ENCODE results near the gene KPNA2. TPM values are rescaled to one million over a fixed set of nuclear protein-coding genes. Genes with fewer than 3 reads are reported as not detected.
"Not testable (repeated sequence)": the region's sequence is repeated elsewhere in the genome, so short reads cannot be mapped to it uniquely, and the experiment has no call there.

KPNA2 gene
- total and polyA plus RNA-seq, 9 of the 15 experiments (the other 6 are each of a cell fraction or from before 2014, with no cell fraction given): 132 to 984 (median 241) TPM

DNA sequence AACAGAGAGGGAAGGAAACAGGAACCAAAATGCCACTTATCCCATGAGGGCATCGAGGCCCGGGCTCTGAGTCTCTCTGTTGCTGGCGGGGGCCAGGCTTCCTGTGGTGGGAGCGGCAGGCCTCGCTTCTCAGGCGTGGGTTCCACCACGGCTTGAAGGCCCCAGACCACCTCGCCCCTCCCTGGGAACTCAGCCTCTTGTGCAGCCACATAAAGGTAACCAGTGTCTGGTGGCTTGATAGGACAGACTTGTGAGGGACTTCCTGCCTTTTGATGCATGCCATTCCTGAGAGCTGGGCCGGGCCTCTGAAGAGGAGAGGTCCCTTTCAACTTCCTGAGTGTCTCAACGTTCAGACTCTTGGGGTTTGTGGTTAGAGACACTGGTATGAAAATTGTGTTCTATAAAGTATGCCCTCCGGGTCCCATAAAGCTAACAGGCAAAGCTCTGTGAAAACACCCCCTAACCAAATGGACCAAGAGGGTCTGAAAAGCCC is 51.6 kb downstream of the KPNA2 start:
- CTCF ChIA-PET (ENCODE audit: low intra/inter-chr PET ratio); POLR2A ChIA-PET; BruUV-seq (replicated peaks): not testable (repeated sequence)

DNA sequence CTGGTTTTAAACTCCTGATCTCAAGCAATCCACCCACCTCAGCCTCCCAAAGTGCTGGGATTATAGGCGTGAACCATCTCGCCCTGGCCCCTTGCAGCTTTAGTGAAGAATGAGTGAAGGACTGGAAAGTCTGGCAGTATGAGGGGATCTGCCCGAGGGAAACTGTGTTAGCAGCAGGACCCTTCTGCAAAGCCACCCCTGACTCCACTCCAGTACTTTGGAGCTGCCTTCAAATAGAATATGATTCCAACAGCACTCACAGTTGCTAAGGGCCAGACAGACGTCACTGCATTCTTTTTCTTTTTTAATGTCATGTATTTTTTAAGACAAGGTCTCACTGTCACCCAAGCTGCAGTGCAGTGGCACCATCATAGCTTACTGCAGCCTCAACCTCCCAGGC is 52.3 kb downstream of the KPNA2 start:
- H3K4me2 ChIP-seq (ENCODE audit: insufficient read depth, low read length): no peak overlapping the region
- no peak overlapping the region for H2AFZ ChIP-seq (ENCODE audit: low read depth, low read length)
- CTCF ChIA-PET (ENCODE audit: low intra/inter-chr PET ratio): no interaction called here
- in situ Hi-C loops (cut with MboI) (no loop called here), intact Hi-C loops (cut with micrococcal nuclease) (no loop called here)
- H3K4me1 ChIP-seq (replicated peaks in 1 of 2; ENCODE audit: control insufficient read depth in 2 of 2, insufficient read depth in 2 of 2, low read length in 2 of 2): peaks cover 0 to 6% of the 10 kb centered on the region in 2 experiments; a peak in 3 of 5 replicates
- no peak overlapping the region for H3K27ac ChIP-seq (ENCODE audit: extremely low read depth, low read depth, low read length)
- WGBS (ENCODE audit: insufficient coverage, low coverage, missing lambda C conversion rate): 19% methylated on average over 4 of the region's 4 CpGs
- DNase-seq (ENCODE audit: extremely low read depth in 1 of 4, low spot score in 3 of 4): no peak
- no peaks in the 10 kb centered on the region for H3K27me3 ChIP-seq (ENCODE audit: control insufficient read depth in 2 of 2, insufficient read depth in 2 of 2, low read length in 2 of 2)
- no peak overlapping the region for H3K4me3 ChIP-seq
- no TSS peak for BruUV-seq (replicated peaks)
- POLR2A ChIA-PET: no interaction called here
- no peaks in the 10 kb centered on the region for H3K36me3 ChIP-seq (ENCODE audit: control insufficient read depth, insufficient read depth, low read length)
- H3K9me3 ChIP-seq (replicated peaks; ENCODE audit: control insufficient read depth, insufficient read depth, low read depth, low read length): no peaks in the 10 kb centered on the region
- no peaks in the 10 kb centered on the region for H3K9me1 ChIP-seq (ENCODE audit: control insufficient read depth, insufficient read depth, low read length)
- no peaks in the 10 kb centered on the region for H4K20me1 ChIP-seq (replicated peaks; ENCODE audit: control insufficient read depth, insufficient read depth, low read length)
- no peaks in the 10 kb centered on the region for H3K79me2 ChIP-seq (ENCODE audit: control insufficient read depth, insufficient read depth, low read length)
- no peak for FAIRE-seq
- no peak overlapping the region for H3K9ac ChIP-seq (ENCODE audit: insufficient read depth in 1 of 2, low read depth in 2 of 2, low read length in 2 of 2)
- ATAC-seq: no peak
- TF ChIP-seq TAL1 (IDR thresholded peaks at IDR 0.05) (no peak), BRCA1 (IDR thresholded peaks at IDR 0.05) (no peak), BRCA1 (CRISPR knock-in tag; IDR thresholded peaks at IDR 0.05) (no peak), TBP (optimal IDR thresholded peaks at IDR 0.05; ENCODE audit: low read depth, low read length) (no peak), ZSCAN29 (IDR thresholded peaks at IDR 0.05) (no peak)
- TF ChIP-seq, protein P1, sequence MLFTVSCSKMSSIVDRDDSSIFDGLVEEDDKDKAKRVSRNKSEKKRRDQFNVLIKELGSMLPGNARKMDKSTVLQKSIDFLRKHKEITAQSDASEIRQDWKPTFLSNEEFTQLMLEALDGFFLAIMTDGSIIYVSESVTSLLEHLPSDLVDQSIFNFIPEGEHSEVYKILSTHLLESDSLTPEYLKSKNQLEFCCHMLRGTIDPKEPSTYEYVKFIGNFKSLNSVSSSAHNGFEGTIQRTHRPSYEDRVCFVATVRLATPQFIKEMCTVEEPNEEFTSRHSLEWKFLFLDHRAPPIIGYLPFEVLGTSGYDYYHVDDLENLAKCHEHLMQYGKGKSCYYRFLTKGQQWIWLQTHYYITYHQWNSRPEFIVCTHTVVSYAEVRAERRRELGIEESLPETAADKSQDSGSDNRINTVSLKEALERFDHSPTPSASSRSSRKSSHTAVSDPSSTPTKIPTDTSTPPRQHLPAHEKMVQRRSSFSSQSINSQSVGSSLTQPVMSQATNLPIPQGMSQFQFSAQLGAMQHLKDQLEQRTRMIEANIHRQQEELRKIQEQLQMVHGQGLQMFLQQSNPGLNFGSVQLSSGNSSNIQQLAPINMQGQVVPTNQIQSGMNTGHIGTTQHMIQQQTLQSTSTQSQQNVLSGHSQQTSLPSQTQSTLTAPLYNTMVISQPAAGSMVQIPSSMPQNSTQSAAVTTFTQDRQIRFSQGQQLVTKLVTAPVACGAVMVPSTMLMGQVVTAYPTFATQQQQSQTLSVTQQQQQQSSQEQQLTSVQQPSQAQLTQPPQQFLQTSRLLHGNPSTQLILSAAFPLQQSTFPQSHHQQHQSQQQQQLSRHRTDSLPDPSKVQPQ (CRISPR knock-in tag; IDR thresholded peaks at IDR 0.05; ENCODE audit: borderline replicate concordance): no peak

More for the DNA sequence above, 51.6 kb downstream of the KPNA2 start:
- H3K9ac ChIP-seq (ENCODE audit: insufficient read depth in 1 of 2, low read depth in 2 of 2, low read length in 2 of 2); H3K27ac ChIP-seq (ENCODE audit: extremely low read depth, low read depth, low read length); H3K36me3 ChIP-seq (ENCODE audit: control insufficient read depth, insufficient read depth, low read length); H3K27me3 ChIP-seq (ENCODE audit: control insufficient read depth in 2 of 2, insufficient read depth in 2 of 2, low read length in 2 of 2); in situ Hi-C loops (cut with MboI); FAIRE-seq; H2AFZ ChIP-seq (ENCODE audit: low read depth, low read length); intact Hi-C loops (cut with micrococcal nuclease); H3K79me2 ChIP-seq (ENCODE audit: control insufficient read depth, insufficient read depth, low read length); H3K9me3 ChIP-seq (replicated peaks; ENCODE audit: control insufficient read depth, insufficient read depth, low read depth, low read length); H3K9me1 ChIP-seq (ENCODE audit: control insufficient read depth, insufficient read depth, low read length); H3K4me3 ChIP-seq; ATAC-seq; H4K20me1 ChIP-seq (replicated peaks; ENCODE audit: control insufficient read depth, insufficient read depth, low read length); H3K4me2 ChIP-seq (ENCODE audit: insufficient read depth, low read length); DNase-seq (ENCODE audit: extremely low read depth in 1 of 4, low spot score in 3 of 4); H3K4me1 ChIP-seq (replicated peaks in 1 of 2; ENCODE audit: control insufficient read depth in 2 of 2, insufficient read depth in 2 of 2, low read length in 2 of 2): not testable (repeated sequence)
- whole genome bisulfite sequencing (ENCODE audit: insufficient coverage, low coverage, missing lambda C conversion rate): 49% methylated on average over 9 of the region's 11 CpGs

Data from K562 (cell line).